ENCODE results near the gene TRIM14.

The TRIM14 gene

DNA sequence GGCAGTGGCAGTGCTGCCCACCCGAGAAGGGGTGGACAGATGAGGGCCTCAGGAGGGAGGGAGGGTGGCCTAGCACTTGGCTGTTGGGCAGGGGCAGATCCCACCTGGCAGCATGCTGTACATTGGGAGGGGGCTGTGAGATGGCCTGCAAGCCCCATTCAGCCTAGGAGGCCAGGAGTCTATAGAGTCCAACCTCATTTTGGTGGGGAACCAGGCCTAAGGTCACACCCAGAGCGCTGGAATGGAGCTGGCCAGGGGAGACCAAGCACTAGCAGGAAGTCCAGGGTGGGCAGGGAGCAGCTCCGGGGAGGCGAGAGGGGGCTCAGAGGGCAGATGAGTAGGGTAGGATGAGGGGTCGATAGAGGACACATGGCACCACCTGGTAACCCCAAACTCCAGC lies 22.9 kb downstream of the TRIM14 start:
- TF ChIP-seq, protein P1, sequence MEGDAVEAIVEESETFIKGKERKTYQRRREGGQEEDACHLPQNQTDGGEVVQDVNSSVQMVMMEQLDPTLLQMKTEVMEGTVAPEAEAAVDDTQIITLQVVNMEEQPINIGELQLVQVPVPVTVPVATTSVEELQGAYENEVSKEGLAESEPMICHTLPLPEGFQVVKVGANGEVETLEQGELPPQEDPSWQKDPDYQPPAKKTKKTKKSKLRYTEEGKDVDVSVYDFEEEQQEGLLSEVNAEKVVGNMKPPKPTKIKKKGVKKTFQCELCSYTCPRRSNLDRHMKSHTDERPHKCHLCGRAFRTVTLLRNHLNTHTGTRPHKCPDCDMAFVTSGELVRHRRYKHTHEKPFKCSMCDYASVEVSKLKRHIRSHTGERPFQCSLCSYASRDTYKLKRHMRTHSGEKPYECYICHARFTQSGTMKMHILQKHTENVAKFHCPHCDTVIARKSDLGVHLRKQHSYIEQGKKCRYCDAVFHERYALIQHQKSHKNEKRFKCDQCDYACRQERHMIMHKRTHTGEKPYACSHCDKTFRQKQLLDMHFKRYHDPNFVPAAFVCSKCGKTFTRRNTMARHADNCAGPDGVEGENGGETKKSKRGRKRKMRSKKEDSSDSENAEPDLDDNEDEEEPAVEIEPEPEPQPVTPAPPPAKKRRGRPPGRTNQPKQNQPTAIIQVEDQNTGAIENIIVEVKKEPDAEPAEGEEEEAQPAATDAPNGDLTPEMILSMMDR (IDR thresholded peaks at IDR 0.05; ENCODE audit: control extremely low read depth, extremely low read depth, low read depth, missing control alignments): no peak
- ChIA-PET CTCF (interaction anchor here (1.4 to 1.8 kb wide), 2 partner anchors 9 to 109 kb away, joined by 4 read pairs; no protein-coding TSS in a partner anchor), POLR2A (no interaction called here)
- no peak for DNase-seq (ENCODE audit: extremely low spot score)

- ChIA-PET POLR2A (no interaction called here), CTCF (interaction anchor here (0.9 to 1.8 kb wide), 4 partner anchors 9 to 167 kb away, joined by 3 to 4 read pairs (median 3); no protein-coding TSS in a partner anchor)
- TF ChIP-seq, protein P1 (IDR thresholded peaks at IDR 0.05; ENCODE audit: control extremely low read depth, extremely low read depth, low read depth, missing control alignments): no peak
- DNase-seq (ENCODE audit: extremely low spot score): no peak
Observed at GRCh38 chr9:98095401-98095800, 23.6 kb downstream of the TRIM14 start.

DNA sequence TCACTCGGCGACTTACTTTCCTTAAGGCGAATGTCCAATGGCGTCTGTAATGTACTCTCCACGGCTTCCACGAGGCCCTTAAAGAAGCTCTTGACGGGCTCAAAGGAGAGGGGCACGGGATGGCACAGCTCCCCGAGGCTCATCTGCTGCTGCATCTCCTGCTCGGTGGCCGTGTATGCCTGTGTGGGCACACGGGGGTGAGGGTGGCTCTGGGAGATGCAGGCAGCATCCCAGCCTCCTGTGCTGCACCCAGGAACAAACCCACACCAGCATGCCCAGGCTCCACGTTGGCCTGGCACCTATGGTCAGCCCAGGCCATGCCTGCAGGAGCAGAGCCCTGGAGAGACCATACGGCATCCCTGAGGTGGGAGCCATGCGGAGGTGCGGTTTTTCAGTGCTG lies 24.2 kb downstream of the TRIM14 start:
- no peak for DNase-seq (ENCODE audit: extremely low spot score)
- TF ChIP-seq, protein P1 (IDR thresholded peaks at IDR 0.05; ENCODE audit: control extremely low read depth, extremely low read depth, low read depth, missing control alignments): no peak
- ChIA-PET POLR2A (no interaction called here), CTCF (interaction anchor here (0.9 to 1.4 kb wide), 3 partner anchors 9 to 168 kb away, joined by 3 read pairs; no protein-coding TSS in a partner anchor)

DNA sequence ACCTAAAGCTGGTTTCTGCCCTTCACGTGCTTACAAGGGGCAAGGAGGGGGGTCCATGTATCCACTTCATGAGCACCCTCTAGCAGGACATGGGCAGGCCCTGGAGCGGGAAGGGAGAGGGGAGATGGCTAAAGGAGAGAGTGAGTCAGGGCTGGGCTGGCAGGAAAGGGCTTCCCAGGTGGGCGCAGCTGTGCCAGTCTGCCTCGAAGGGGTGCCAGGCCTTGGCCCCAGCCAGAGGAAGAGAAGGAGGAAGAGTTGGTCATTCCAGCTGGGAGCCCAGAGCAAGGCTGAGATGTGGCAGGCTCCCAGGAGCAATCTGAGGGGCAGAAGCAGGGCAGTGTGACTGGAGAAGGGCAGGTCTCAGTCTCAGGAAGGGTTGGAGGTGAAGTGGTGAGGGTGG lies 24.7 kb downstream of the TRIM14 start:
- ChIA-PET POLR2A (no interaction called here), CTCF (interaction anchor here (1.0 to 1.4 kb wide), 3 partner anchors 8 to 40 kb away, joined by 3 read pairs; no protein-coding TSS in a partner anchor)
- DNase-seq (ENCODE audit: extremely low spot score): no peak
- TF ChIP-seq, protein P1 (IDR thresholded peaks at IDR 0.05; ENCODE audit: control extremely low read depth, extremely low read depth, low read depth, missing control alignments): no peak

DNA sequence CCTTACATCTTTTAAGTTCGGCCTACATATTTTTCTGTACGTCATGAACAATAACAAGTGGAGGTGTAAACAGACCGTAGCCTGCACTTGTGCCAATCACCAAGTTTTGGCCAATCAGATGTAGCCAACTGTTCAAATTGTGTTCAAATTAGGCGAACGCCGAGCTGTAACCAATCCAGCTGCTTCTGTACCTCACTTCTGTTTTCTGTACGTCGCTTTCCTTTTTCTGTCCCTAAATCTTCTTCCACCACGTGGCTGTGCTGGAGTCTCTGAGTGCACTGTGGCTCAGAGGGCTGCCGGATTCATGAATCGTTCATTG lies 26.4 kb downstream of the TRIM14 start:
- TF ChIP-seq, protein P1 (IDR thresholded peaks at IDR 0.05; ENCODE audit: control extremely low read depth, extremely low read depth, low read depth, missing control alignments): no peak
- ChIA-PET CTCF (interaction anchor here (0.8 to 1.9 kb wide), 4 partner anchors 12 to 171 kb away, joined by 3 to 8 read pairs (median 4); partner anchors contain the start of gene TBC1D2), POLR2A (no interaction called here)
- no peak for DNase-seq (ENCODE audit: extremely low spot score)

DNA sequence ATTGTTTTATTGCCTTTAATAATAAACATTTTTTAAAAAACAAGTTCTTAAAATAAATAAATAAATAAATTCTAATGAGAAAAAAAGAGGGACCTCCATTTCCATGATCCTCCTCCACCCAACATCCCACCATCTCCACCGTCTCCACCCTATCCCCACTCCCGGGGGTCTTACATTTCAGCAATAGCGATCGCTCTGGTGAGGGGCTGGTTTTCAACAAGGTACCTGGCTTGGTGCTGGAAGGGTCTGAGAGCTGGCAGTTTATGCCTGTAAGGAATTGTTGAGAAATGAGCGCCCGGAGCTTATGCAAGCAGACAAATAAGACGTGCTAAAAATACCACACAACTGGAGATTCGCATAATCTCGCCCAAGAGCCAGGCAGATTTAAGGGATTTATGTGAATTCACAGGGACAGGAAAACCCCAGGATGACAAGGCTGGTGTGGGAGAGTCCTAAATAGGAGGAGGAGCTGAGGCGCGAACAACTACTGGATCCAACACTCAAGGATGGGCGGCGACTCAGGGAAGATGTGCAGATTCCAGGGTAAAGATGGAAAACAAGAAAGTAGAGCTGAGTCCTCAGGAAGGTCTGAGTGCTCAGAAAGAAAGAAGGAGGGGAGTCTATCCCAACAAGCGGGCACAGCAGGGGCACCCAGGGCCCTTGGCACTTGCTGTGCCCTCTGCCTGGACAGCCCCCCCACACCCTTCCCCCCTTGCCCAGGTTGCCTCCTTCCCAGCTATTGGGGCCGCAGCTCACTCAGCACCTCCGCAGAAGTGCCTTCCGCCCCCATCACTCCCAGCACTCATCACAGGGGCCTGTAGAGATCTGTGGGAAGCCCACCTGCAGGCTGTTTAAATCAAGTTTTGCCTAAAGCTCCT lies 27.0 kb downstream of the TRIM14 start:
- no peak for DNase-seq (ENCODE audit: extremely low spot score)
- CTCF ChIA-PET: interaction anchor here (0.8 to 2.0 kb wide), 7 partner anchors 8 to 170 kb away, joined by 3 to 8 read pairs (median 3); partner anchors contain the start of gene TBC1D2
- TF ChIP-seq, protein P1 (IDR thresholded peaks at IDR 0.05; ENCODE audit: control extremely low read depth, extremely low read depth, low read depth, missing control alignments): no peak
- POLR2A ChIA-PET: no interaction called here
